HG03457 (cell line): ENCODE results near the gene ARHGAP25.
"Not testable (repeated sequence)": the region's sequence is repeated elsewhere in the genome, so short reads cannot be mapped to it uniquely, and the experiment has no call there.

ENCODE experiments used
- ATAC-seq: cut with Tn5 transposase; IDR thresholded peaks from one replicate; pipeline ENCODE4 v1.9.1; 2021; ENCODE audit warnings: moderate number of reproducible peaks; ENCODE audit not compliant: unreplicated experiment

The ARHGAP25 gene

DNA sequence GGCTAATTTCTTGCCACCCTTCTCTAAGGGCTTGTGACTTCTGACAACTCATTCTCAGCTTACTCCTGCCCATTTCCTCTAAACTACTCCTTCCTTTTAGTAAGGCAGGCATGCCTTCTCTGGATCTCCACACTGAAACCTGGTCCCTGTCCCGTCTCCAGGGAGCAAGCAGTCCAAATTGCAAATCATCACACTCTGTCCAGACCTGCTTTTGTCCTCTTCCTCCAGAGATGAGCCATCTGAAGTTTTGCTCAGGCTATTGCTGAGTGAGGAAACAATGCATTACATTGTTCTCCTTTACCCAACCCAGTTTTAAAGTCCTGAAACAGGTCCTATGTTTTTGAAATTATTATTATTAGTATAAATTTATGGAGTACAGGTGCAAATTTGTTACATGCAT, 57.3 kb downstream of the ARHGAP25 start:
- no peak for ATAC-seq

DNA sequence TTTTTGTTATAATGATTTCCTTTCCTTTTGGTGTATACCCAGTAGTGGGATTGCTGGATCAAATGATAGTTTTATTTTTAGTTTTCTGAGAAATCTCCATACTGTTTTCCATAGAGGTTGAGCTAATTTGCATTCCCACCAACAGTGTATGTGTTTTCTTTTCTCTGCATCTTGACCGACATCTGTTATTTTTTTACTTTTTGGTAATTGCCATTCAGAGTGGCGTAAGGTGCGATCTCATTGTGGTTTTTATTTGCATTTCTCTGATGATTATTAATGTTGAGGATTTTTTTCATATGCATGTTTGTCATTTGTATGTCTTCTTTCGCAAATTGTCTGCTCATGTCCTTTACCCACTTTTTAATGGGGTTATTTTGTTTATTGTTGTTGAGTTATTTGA, 58.1 kb downstream of the ARHGAP25 start:
- no peak for ATAC-seq

DNA sequence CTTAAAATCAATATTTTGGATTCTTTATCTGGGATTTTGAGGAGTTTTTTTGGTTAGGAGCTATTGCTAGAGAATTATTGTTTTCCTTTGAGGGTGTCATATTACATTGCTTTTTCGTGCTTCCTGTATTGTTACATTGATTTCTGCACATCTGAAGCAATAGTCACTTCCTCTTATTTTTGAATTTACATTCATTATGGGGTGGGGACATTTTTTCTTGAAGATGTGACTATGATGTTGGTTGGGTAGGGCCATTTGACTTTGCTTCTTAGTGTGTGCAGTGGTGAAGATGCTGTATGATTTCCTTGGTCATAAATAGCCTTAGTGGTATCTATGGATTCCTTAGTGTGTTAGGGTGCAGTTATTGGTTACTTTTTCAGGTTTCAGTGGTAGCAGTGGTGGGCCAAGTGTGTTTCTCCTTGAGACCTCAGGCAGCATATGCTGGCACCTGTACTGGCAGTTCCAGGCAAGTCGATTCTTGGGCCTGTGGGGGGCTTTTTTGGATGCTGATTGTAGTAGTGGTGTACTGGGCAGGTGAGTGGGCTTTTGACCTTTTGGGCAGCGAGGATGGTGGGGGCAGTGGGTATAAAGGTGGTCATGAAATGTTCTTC, 61.8 kb downstream of the ARHGAP25 start:
- ATAC-seq: no peak

GRCh38 chr2:68798569-68798968, 64.0 kb downstream of the ARHGAP25 start:
- ATAC-seq: no peak

DNA sequence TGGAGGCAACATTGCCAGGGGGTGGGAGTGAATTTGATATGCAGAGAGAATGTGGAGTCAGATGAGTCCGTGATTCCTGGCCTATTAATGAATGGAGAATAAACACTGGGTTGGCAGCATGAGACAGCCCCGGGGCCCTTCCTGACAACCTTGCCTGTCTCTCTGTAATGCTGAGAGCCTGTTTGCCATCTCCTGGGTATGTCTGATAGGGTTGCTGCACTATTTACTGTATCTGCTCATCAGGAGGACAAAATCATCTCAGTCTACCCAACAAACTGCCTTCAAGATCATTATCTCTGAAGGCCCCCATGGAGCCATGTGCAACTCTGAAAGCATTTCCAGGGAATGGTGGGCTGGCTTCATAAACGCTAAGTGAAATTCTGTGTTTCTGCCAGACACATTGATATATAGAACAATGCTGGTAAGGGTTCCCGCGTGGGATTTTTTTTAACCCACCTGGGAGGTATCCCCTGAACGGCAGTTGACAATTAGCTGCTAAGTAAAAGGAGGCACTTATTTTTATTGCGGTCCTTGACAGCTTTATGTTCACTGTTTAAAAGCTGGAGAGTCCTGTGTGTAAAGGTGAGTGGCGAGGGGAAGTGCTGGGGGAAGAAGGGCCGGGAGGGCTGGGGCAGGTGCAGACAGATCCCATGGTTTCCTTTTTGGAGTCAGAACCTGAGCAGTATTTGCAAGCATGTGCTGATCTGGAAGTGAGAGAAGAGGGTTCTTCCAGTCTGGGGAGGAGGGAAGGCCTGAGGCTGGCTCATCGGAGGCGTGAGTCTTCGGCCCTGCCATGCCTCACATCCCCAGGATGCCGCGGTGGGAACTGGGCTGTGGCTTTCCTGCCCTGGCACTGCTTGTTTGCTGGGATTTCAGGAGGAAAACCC, 64.8 kb downstream of the ARHGAP25 start:
- ATAC-seq: no peak

- ATAC-seq: no peak
Observed at GRCh38 chr2:68800027-68800401, 65.4 kb downstream of the ARHGAP25 start.

DNA sequence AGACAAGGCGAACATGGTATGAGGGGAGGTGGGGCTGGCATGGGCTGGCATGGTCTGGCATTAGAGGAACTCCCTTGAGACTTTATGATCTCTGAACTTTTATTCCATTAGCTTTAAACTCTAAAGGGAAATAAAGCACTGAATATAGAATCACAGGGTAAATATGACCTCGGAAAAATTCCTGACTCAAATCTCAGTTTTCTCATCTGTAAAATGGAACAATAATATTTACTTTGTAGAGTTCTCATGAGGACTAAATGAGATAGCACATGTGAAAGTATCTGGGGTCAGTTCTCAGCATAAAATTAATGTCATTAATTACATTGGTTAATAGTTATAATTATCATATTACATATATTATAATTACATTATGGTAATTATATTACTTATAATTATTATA, 65.9 kb downstream of the ARHGAP25 start:
- ATAC-seq: no peak

DNA sequence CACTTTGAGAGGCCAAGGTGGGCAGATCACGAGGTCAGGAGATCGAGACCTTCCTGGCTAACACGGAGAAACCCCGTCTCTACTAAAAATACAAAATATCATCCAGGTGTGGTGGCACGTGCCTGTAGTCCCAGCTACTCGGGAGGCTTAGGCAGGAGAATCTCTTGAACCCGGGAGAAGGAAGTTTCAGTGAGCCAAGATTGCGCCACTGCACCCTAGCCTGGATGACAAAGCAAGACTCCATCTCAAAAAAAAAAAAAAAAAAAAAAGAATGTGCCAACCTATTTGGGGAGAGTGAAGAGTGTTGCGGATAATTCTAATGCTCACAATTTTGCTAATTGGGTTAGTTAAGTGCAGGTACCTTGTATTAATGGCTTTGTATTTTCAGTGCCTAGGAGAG, 67.5 kb downstream of the ARHGAP25 start:
- ATAC-seq: not testable (repeated sequence)

GRCh38 chr2:68805025-68805424, 70.4 kb downstream of the ARHGAP25 start:
- no peak for ATAC-seq

DNA sequence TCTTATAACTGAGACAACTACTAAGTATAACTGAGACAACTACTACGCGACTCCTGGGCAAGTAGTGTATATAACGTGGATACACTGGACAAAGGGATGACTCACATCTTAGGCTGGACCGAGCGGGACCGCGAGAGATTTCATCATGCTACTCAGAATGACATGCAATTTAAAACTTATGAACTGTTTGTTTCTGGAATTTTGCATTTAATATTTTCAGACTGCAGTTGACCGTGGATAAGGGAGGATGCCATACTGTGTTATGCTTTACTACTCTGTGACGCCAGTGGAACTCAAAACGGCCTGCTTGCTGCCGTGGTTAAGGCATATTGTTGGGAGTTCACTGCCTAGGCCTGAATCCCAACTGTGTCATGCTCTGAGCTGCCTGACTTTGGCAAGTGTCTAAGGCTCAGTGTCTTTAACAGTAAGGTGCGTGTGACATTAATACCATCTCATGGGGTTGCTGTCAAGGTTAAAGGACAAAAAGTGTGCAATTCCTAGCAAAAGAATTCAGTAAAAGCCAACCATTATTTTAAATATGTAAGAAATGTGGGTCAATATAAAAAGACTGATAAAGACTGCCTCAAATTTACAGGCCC, 72.0 kb downstream of the ARHGAP25 start:
- no peak for ATAC-seq

DNA sequence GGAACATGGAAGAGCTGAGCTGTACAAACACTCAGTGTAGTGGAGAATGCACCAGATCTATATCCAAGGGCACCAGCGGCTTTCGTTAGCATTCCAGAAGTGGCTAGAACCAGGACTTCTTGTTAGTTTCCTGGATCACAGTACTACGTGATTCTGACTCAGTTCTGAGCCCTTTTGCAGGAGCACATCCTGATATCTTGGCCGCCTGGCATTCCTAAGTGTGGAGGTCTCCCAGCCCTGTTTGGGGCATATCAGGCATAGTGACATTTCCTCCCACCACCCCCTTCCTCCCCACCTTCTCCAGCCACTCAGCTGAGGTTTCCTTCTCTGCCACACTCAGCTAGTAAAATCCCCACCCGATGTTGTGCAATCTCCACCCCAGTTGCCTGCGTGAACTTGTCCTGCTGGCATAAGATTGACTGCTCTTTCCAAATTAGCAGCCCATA, 73.2 kb downstream of the ARHGAP25 start:
- ATAC-seq: no peak

GRCh38 chr2:68809324-68810240, 75.0 kb downstream of the ARHGAP25 start:
- ATAC-seq: no peak

DNA sequence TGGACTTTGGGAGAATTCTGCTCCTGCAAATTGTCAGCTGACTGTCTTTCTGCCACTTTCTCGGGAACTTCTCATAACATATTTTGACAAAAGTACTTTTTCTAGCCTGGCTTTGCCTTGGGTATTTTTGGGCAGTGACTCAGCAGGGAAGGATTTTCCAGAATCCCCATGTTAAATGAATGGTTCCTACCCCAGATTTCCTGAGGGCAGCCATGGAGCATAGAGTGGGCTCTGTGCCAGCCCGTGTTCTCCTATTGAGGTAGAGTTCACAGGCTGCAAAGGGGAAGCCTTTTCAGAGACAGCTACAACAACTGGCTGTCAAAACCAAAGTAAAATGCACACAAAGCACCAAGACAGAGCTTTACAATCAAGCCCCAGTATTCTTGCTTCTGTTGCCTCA, 76.8 kb downstream of the ARHGAP25 start:
- ATAC-seq: no peak

GRCh38 chr2:68812251-68812650, 77.6 kb downstream of the ARHGAP25 start:
- no peak for ATAC-seq

DNA sequence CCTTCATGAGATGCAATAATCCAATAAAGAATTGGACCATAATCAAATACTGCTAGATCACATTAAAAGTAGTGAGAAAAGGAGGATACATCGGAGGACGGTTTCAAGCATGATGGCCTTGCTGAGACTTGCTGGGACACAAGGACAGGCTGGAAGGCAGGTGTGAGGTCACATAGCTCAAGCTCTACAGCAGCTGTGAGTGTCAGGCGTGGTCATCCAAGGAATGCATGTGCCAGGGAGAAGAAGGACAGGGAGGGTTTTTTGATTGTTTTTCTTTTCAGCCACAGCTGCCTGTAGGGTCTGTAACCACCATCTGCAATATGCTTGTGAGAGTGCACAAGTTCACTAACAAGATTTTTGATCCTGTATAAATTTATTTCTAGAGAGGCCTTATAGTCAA, 79.0 kb downstream of the ARHGAP25 start:
- ATAC-seq: no peak

GRCh38 chr2:68817306-68817705, 82.7 kb downstream of the ARHGAP25 start:
- no peak for ATAC-seq

DNA sequence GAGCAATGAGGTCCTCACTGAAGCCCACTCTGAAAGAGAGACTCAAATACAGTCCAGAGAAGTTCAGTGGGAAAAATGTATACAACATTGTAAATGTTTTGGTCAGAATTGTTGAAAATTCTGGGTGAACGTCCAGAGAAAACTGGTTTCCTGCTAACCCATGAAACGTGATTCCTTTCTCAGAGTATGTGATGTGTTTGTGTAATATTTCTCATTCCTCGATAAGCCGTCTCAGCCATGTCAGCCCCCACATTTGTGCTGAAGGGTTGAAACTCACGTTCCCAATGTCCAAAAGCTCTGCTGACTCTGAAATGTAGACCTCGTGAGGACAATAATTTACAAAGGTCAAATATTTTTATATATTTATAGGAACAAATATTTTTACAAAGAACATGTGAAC, 84.9 kb downstream of the ARHGAP25 start:
- ATAC-seq: no peak

DNA sequence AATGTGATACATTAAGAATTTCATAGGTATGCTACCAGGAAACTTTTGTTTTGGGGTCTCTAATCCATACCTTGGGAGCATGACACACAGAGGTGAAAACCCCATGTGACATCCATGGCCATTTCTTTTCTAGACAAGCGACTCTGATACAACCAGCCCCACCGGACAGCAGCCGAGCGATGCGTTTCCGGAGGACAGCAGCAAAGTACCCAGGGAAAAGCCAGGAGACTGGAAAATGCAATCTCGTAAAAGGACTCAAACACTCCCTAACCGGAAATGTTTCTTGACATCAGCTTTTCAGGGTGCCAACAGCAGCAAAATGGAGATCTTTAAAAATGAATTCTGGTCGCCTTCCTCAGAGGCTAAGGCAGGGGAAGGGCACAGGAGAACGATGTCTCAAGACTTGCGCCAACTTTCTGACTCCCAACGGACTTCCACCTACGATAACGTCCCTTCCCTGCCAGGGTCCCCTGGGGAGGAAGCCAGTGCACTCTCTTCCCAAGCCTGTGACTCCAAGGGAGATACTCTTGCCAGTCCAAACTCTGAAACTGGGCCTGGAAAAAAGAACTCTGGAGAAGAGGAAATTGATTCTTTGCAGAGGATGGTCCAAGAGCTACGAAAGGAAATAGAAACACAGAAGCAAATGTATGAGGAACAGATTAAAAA, 87.7 kb downstream of the ARHGAP25 start:
- ATAC-seq: no peak

DNA sequence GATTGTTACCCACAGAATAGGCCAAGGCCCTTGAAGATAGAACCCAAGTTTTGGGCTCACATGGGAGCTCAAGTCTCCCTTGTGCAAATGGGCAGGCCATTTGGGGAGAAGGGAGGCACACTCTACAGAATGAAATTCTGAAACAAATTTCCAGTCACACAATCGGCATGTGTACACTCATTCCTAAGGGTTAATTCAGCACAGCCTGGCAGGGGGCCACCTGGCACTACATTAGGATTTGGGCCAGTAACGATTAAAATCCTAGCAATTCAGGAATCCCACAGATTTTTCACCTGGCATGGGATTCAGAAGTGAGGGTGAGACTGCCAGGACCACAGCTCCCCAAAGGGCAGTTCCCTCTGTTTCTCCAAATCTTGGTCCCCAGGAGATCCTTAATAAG, 90.2 kb downstream of the ARHGAP25 start:
- ATAC-seq: no peak

DNA sequence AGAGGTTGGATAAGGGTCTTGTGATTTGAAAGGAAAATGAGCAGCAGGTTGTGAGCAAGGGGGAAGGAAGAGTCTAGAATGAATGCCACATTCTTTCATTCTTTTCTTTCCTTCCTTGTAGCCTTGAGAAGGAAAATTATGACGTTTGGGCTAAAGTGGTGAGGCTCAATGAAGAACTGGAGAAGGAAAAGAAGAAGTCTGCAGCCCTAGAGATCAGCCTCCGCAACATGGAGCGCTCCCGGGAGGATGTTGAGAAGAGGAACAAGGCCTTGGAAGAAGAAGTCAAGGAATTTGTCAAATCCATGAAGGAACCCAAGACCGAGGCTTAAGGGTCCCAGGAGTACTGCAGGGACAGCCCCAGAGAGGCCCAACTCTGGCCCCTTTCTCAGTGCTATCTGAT, 91.3 kb downstream of the ARHGAP25 start:
- no peak for ATAC-seq

DNA sequence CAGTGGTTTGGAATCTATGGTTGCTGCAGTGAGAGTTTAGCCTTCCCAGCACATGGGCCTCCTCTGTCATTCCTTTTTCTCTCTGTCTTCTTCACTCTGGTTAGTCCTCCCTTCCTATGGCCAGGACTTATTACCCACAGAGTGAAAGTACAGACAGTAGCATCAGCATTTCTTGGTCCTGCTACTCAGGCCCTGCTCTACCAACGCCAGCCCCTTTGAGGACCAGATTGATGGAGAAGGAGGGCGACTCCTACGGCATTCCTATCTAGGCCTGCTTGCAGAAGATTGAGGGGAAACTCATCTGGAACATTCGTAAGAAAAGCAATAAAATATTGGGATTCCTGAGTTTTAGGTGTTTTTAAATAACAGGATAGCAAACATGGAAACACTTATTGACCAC, 93.1 kb downstream of the ARHGAP25 start:
- no peak for ATAC-seq
